Mesothelial cell of epicardium (in vitro differentiated cells): Measurements from ENCODE around the gene ODC1. TPM values are rescaled to one million over a fixed set of nuclear protein-coding genes. Genes with fewer than 3 reads are reported as not detected.

Source experiments
- DNase-seq, 2 experiments: peaks; one replicate each; pipeline ENCODE4 v3.0.0; 2021; ENCODE audit warnings: low spot score in 2 of 2; ENCODE audit not compliant: unreplicated experiment in 2 of 2
- H3K27ac Mint-ChIP-seq: 2 replicates; pipeline ENCODE4 v1.8.0; 2021; ENCODE audit warnings: mixed read lengths
- H3K27me3 Mint-ChIP-seq: 2 replicates; pipeline ENCODE4 v1.8.0; 2021; ENCODE audit warnings: low read depth, mixed read lengths
- H3K36me3 Mint-ChIP-seq: 2 replicates; pipeline ENCODE4 v1.8.0; 2021; ENCODE audit warnings: mixed read lengths
- H3K4me1 Mint-ChIP-seq: 2 replicates; pipeline ENCODE4 v1.8.0; 2021; ENCODE audit warnings: mixed read lengths
- H3K4me3 Mint-ChIP-seq: 2 replicates; pipeline ENCODE4 v1.8.0; 2021; ENCODE audit warnings: mild to moderate bottlenecking, moderate library complexity, mixed read lengths
- H3K9me3 Mint-ChIP-seq: 2 replicates; pipeline ENCODE4 v1.8.0; 2021; ENCODE audit warnings: mixed read lengths
- CTCF ChIP-seq: fragments of 200-600 bp; sonication (generic); IDR thresholded peaks from one replicate; pipeline ENCODE4 v1.5.0; 2021; ENCODE audit warnings: antibody characterized with exemption; ENCODE audit not compliant: unreplicated experiment
- total RNA-seq: library from RNA; stranded (reverse); gene quantifications from 3 replicates; pipeline ENCODE4 v1.2.1, GENCODE V29; 2021

The ODC1 gene
- total RNA-seq, 1 donor from 2014 or later, result 148 TPM

- no peak for DNase-seq
- H3K4me1 Mint-ChIP-seq, result no peaks in the 10 kb centered on the region
- H3K4me3 Mint-ChIP-seq, result no peak overlapping the region
- no peak overlapping the region for H3K27ac Mint-ChIP-seq
- H3K27me3 Mint-ChIP-seq, result no peaks in the 10 kb centered on the region
- TF ChIP-seq CTCF, result no peak
- no peaks in the 10 kb centered on the region for H3K9me3 Mint-ChIP-seq
- no peaks in the 10 kb centered on the region for H3K36me3 Mint-ChIP-seq
Measured at GRCh38 chr2:10473121-10473756, 25.1 kb upstream of the ODC1 start.

DNA sequence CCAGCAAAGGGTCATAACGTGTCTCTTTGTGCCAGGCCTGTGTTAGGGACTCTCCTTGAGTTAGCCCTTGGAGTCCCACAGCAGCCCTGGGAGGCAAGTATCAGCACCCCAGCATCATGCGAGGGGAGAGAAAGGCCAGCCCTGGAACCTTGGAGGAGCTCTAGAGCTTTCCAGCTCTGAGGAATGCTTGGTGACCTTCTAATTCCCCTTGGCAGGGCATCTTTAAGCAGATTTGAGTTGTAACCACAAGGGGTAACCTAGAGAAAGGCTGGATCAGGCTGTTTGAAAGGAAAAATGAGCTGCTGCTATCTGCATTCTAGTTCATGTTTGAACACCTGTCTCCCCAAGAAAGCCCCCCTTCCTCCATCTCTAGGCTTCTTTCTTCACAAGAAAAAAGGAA is 23.8 kb upstream of the ODC1 start:
- H3K27ac Mint-ChIP-seq, result no peak overlapping the region
- no peaks in the 10 kb centered on the region for H3K27me3 Mint-ChIP-seq
- H3K4me3 Mint-ChIP-seq, result no peak overlapping the region
- no peaks in the 10 kb centered on the region for H3K36me3 Mint-ChIP-seq
- no peaks in the 10 kb centered on the region for H3K4me1 Mint-ChIP-seq
- DNase-seq, result no peak
- TF ChIP-seq CTCF, result no peak
- H3K9me3 Mint-ChIP-seq, result no peaks in the 10 kb centered on the region

DNA sequence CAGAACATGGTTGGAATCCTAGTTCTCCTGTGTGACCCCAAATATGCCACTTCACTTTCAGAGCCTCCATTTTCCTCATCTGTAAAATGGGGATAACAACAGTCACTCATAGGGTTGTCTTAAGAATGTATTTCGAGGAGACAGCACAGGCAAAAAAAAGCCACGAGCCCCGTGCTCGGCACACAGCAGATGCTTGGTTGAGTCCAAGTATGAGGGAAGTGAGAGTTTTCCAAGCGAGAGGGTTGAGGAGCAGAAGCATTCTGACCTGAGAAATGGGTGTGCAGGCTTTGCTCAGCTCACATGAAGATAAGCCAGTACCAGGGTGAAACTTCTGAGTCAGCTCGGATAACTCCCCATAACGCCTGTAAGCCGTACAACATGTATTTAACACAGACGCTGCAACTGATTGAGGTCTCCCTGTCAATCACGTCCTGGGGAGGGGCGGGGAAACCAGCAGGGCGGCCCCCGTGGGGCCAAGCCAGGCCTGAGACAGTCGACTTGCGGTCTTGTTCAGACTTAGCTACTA is 23.0 kb upstream of the ODC1 start:
- no peak for DNase-seq
- H3K36me3 Mint-ChIP-seq, result no peaks in the 10 kb centered on the region
- no peaks in the 10 kb centered on the region for H3K27me3 Mint-ChIP-seq
- no peaks in the 10 kb centered on the region for H3K4me1 Mint-ChIP-seq
- no peak for TF ChIP-seq CTCF
- no peak overlapping the region for H3K27ac Mint-ChIP-seq
- no peaks in the 10 kb centered on the region for H3K9me3 Mint-ChIP-seq
- H3K4me3 Mint-ChIP-seq, result no peak overlapping the region

DNA sequence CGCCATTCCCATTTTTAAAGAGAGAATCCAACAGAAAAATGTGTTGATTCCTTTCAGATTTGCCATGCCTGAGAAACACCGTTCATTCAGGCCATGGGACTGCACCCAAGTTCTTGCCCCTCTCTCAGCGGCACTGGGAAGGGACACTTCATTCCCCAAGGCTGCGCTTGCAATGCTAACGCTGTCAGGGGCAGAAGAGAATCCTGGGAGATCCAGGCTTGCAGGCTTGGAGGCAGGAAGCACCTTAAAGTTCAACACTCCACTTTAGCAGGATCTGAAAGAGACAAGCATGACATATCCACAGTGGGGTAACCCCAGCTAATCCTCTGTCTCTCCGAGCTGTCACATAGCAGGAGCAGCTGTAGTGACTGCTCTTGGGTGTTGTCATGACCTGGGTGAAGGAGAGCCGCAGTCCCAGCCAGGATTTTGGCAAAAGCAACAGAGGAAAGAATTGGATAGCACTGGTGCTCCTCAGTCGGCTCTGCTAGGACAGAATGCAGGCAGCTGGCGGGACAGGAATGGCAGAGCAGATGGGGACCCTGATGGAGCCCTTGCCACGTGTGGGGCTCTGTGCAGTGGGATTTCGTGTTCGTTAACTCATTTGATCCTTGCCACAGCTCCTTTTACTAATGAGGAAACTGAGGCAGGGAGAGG is 22.0 kb upstream of the ODC1 start:
- Mint-ChIP-seq H3K4me1 (no peaks in the 10 kb centered on the region), H3K36me3 (no peaks in the 10 kb centered on the region), H3K27me3 (no peaks in the 10 kb centered on the region), H3K9me3 (no peaks in the 10 kb centered on the region), H3K4me3 (no peak overlapping the region), H3K27ac (no peak overlapping the region)
- no peak for DNase-seq
- TF ChIP-seq CTCF, result no peak

DNA sequence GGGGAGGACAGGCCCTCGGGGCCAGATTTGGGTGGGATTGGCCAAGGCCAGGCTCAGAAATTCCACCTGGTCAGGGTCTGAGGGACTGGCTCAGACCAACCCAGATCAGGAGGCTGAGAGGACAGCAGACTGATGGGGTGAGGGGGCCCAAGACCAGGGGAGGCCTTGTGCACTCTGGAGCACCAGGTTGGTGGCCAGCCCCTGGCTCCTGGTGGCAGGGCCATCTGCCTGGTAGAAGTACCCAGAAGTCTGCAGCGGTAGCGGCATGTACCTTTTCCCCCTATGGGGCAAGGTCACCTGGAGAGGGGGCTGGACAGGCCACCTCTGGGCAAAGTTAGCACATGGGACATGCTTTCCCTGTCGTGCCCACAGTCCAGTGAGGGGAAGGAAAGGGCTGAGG is 21.2 kb upstream of the ODC1 start:
- no peaks in the 10 kb centered on the region for H3K4me1 Mint-ChIP-seq
- no peak for DNase-seq
- no peaks in the 10 kb centered on the region for H3K27me3 Mint-ChIP-seq

More for the DNA sequence above, 21.2 kb upstream of the ODC1 start:
- Mint-ChIP-seq H3K27ac (no peak overlapping the region), H3K4me3 (no peak overlapping the region), H3K36me3 (no peaks in the 10 kb centered on the region), H3K9me3 (no peaks in the 10 kb centered on the region)
- no peak for TF ChIP-seq CTCF
